ENCODE measurements around the gene MAD1L1.
A peak's percentile ranks its signal among the peaks of the same experiment; 100 is the strongest.
"Not testable (repeated sequence)": the region's sequence is repeated elsewhere in the genome, so short reads cannot be mapped to it uniquely, and the experiment has no call there.

Gene MAD1L1

GRCh38 chr7:1894906-1895663, 337.7 kb downstream of the MAD1L1 start:
- no peak for DNase-seq (ENCODE audit: low read depth)

- DNase-seq (ENCODE audit: low read depth), result no peak
Observed at GRCh38 chr7:1894313-1894900, 338.3 kb downstream of the MAD1L1 start.

GRCh38 chr7:1893451-1893850, 339.3 kb downstream of the MAD1L1 start:
- DNase-seq (ENCODE audit: low read depth), result no peak

DNA sequence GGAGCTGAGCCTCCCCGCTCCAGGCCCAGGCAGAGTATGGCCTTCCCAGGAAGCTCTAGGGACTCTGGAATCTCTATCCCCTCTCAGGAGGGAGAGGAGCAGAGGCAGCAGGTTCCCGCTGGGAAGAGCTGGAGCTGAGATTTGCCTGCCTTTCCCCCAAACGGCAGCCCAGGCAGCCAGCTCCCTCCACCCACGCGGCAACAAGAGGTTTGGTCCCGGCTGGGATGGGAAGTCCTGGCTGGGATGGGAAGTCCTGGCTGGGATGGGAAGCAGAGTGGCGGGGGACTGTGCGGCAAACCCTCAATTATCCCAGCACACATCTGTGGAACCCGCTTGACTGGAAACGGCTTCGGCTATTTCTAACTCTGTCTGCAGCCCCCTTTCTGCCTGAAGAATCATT, 339.7 kb downstream of the MAD1L1 start:
- no peak for DNase-seq (ENCODE audit: low read depth)

- DNase-seq (ENCODE audit: low read depth), result no peak
Observed at GRCh38 chr7:1892011-1892965, 340.5 kb downstream of the MAD1L1 start.

DNA sequence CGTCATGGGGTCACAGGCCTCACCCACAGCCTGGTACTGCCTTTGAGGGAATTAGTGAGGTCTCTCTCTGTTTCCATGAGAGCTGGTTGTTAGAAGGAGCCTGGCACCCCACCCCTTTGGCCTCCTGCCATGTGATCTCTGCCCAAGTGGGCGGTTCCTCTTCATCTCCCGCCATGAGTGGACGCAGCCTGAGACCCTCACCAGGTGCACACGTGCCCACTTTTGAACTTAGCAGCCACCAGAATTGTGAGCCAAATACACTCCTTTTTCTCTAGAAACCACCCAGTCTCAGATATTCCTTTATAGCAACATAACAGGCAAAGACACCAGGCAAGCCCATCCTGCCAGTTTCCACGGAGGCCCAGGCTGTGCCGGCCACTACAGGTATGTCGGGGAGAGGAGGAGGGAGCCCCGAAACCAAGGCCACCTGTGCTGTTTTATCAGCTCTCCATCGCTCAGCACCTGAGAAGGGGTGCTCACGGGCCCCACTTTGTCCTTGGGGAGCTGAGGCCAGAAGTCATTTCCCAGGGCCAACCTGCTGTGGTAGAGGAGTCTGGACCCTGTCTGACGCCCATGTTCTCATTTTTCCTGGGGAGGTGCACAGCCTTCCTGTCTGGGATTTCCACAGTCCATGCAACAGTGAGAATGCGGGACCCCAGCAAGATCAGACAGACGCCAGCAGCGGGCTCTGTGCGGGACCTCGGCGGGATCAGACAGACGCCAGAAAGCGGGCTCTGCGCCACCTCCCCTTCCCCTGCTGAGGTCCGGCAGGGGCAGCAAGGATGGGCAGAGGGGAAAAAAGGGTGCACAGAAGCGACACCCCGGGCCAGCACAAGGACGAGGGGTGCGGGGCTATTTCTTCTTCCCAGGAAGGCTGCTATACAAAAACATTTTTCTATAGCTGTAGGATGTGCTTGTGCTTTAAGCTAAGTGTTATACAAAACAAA, 342.2 kb downstream of the MAD1L1 start:
- DNase-seq (ENCODE audit: low read depth), result no peak

DNA sequence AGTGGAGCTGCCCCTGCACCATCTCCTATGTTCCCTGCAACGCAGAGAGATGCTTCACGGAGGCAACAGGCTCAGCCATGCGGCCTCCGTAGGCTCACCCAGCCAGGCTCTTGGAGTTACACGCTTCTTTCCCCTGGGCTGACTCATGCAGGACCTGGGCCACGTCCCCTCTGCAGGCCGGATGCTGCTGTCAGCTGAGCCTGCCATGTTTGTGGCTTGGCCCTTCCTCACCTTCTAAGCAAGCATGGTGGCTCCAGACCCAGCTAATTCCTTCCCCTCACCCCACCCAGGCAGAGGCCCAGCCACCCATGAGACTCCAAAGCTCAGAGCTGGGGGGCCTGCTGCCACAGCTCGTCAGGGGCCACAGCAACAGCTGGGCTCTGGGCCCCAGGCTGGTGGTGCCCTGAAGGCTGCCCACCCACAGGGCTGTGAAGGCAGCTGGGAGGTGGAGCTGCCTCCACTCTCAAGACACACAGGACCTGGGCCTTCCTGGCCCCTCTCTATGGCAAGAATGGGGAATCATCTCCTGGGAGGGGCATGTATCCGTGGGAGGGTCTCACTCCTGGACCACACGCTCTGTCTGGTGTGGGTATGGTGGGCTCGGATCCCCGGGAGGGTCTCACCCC, 343.1 kb downstream of the MAD1L1 start:
- DNase-seq (ENCODE audit: low read depth), result peak; percentile 57

DNA sequence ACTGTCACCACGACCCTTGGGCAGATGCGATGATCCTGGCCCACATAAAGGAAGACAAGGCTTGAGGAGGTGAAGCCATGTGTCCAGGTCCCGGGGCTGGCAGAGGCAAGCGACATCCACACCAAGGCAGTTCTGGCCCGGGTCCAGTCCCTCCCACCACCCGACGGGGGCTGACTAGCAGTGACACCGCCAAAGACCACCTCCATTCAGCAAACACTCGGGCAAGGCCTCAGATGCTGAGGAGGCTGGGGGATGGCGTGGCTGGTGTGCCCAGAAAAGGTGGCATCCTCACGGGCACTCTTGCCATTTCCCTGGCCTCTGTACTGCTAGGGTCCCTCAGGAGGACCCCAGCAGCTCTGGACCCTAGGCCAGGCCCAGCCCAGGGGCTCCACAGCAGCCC, 343.7 kb downstream of the MAD1L1 start:
- no peak for DNase-seq (ENCODE audit: low read depth)

DNA sequence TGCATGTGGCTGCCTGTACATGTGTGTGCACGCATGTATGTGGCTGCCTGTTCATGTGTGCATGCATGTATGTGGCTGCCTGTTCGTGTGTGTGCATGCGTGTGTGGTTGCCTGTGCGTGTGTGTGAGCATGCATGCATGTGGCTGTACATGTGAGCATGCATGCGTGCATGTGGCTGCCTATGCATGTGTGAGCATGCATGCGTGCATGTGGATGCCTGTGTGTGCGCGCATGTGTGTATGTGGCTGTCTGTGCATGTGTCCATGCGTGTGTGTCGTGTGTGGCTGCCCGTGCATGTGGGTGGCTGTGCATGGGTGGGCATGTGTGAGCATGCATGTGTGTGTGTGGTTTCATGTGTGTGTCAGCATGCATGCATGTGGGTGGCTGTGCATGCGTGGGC, 344.3 kb downstream of the MAD1L1 start:
- DNase-seq (ENCODE audit: low read depth), result no peak

GRCh38 chr7:1887251-1887650, 345.5 kb downstream of the MAD1L1 start:
- DNase-seq (ENCODE audit: low read depth), result no peak

DNA sequence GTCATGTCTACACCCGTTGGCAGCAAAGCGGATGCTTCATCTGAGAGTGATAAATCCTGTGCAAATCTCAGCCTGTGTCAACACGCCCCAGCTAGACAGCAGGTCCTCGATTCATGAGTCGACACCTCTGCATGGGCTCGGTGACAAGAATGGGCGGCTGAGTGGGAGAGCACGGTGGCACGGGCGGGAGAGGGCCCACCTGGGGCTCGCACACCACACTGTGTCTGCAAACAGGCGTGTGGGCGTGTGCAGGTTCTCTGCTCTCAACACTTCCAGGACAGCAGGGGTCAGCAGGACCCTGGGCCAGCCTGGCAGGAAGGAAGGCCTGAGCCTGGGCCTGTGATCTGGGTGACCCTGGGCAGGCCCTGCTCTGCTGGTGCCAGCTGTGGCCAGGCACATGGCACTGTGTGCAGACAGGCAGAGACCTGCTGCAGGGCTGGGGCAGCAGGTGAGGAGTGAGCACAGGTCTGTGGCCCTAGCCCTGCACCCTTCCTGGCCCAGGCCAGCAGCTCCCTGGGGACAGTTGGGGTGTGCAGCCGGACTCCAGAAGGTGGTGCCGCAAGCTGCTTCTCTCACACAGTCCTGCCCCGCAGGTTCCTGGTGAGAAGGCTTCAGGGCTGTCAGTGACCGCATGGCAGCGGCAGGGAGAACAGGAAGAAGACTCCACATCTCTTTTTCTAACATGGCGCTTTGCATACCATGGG, 346.2 kb downstream of the MAD1L1 start:
- DNase-seq (ENCODE audit: low read depth), result no peak

DNA sequence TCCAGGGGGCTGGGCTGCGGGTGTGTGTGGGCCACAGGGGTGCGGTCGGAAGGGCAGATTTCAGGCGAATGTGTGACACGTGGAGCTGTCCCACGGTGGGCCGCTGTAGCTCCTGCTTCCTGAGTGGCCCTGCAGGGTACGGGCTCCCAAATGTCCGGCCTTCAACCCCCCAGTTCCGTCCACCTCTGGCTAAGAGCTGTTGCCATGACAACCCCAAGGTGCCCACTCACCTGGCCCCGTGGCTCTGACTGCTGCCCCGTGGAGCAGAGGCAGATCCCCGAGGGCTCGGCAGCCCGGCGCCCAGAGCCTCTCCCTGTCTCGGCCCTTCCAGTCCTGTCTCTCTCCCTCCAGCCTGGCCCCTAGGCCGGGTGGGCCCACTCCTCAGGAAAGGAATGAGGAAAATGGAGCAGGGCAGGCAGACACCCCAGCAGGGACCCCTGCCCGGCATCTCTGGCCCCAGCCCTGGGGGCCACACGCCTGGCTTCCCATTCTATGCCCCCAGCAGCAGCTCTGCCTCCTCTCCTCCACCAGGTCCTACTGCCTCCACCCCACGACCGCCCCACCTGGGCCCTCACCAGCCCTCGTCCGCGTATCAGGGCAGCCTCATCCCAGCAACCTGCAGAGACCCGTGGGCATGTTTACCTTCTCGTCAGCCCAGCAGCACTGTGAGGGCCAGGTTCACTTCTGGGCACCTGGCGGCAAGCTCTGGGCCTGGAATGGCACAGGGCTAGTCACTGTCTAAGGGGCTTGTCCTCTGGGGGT, 347.1 kb downstream of the MAD1L1 start:
- DNase-seq (ENCODE audit: low read depth), result no peak

DNA sequence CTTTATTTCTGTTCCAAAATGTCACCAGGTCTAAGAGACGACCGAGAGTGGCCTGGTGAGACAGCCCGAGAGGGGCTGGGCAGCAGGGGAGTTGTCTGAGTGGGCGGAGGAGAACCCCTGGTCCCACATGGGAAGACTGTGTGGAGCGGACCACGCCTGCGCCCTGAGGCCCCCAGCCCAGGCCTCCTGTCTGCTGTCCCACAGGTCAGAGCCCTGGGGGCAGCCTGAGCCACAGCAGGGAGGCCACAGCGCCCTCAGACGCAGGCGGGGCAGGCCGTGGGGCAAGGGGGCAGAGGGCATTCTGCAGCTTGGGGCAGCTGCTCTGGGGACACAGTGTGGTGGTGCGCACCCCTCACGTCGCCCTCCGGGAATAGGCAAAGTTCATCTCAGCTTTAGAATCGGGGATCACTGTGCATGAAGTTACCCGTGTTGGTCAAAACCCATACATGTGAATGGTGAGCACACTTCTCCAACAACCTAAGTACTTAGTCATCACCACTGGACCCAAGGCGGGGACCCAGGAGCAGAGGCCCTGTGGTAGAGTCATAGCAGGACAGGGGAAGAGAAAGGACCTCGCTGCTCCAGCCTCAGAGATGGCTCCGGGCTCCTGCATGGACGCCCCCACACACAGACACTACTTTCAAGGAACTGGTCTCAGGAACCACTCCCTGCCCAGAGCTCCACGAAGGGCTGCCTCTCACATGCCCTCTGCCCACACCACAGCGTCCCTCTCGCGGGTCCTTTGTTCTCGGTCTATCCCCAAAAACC, 348.0 kb downstream of the MAD1L1 start:
- no peak for DNase-seq (ENCODE audit: low read depth)

GRCh38 chr7:1883834-1884582, 348.7 kb downstream of the MAD1L1 start:
- DNase-seq (ENCODE audit: low read depth), result no peak

DNA sequence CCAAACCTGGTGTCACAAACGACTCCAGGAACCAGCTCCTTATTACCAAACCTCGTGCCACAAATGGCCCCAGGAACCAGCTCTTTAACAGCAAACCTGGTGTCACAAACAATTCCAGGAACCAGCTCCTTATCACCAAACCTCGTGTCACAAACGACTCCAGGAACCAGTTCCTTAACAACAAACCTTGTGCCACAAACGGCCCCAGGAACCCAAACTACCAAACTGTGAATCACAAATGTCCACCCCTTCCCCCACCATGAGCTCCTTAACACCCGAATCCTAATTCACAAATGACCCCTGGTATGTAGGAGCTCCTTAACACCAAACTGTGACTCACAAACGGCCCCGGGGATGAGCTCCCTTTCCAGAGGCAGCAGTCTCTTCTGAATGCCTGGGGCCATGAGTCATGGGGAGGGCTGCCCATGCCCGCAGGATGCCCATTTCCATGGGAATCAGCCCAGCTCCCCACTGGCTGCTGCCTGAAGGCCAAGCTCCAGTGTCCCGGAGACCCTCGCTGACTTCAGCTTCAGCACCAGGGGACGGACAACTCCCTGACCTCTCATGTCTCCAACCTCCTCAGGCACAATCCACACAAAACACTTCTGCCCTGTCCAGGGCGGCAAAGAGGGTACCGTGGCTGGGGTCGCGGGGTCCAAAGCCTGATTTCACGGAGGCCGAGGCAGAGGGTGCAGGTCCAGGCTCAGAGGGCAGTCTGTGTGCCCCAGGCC, 349.5 kb downstream of the MAD1L1 start:
- DNase-seq (ENCODE audit: low read depth), result peak; percentile 69

DNA sequence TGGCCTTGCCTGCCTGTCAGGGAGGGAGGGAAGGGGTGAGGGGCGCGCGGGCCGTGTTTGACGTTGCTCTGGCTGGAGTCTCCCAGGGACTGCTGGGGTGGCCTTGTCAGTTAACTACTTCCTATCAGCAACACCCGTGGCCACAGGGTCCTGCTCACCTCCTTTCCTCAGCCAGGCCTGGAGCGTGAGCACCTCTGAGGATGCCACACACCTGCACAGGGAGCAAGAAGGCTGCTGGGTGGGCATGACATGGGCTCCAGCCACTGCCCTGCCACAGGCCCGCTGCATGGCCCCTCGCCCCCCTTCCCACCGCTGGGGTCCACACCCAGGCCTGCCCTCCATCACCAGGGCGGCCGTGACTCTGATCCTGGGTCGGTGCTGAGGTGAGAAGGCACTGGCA, 350.3 kb downstream of the MAD1L1 start:
- DNase-seq (ENCODE audit: low read depth), result no peak

GRCh38 chr7:1881946-1882345, 350.8 kb downstream of the MAD1L1 start:
- DNase-seq (ENCODE audit: low read depth), result no peak

GRCh38 chr7:1876641-1877040, 356.1 kb downstream of the MAD1L1 start:
- not testable (repeated sequence) for DNase-seq (ENCODE audit: low read depth)

Data from fibroblast of gingiva (primary cell).